Adrenal gland (tissue), 5 donors: ENCODE results near the gene CEL.

Source experiments
- POLR2A ChIP-seq, 2 donors: fragments of 450-650 bp; IDR thresholded peaks; one replicate each; pipeline ENCODE4 v1.6.1; 2017; ENCODE audit warnings: antibody characterized with exemption in 2 of 2, mild to moderate bottlenecking in 2 of 2, moderate library complexity in 1 of 2
- TF ChIP-seq, protein P1 (sequence below), 6 experiments: fragments of 450-650 bp in 4 of 6; fragments of 200-600 bp in 2 of 6; sonication (generic) in 1 of 6; IDR thresholded peaks; 1 replicate in 5 of 6; 2 replicates in 1 of 6; pipeline versions ENCODE4 v1.5.1 to v1.8.0; 2016 to 2021; ENCODE audit warnings: antibody characterized with exemption in 6 of 6, mild to moderate bottlenecking in 2 of 6, moderate library complexity in 1 of 6
- donor health status: DM: no; HTN: no; CAD: no.

DNA sequence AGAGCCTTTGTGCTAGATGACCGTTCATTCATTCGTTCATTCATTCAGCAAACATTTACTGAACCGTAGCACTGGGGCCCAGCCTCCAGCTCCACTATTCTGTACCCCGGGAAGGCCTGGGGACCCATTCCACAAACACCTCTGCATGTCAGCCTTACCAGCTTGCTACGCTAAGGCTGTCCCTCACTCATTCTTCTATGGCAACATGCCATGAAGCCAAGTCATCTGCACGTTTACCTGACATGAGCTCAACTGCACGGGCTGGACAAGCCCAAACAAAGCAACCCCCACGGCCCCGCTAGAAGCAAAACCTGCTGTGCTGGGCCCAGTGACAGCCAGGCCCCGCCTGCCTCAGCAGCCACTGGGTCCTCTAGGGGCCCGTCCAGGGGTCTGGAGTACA lies 6.0 kb downstream of the CEL start:
- TF ChIP-seq, protein P1, sequence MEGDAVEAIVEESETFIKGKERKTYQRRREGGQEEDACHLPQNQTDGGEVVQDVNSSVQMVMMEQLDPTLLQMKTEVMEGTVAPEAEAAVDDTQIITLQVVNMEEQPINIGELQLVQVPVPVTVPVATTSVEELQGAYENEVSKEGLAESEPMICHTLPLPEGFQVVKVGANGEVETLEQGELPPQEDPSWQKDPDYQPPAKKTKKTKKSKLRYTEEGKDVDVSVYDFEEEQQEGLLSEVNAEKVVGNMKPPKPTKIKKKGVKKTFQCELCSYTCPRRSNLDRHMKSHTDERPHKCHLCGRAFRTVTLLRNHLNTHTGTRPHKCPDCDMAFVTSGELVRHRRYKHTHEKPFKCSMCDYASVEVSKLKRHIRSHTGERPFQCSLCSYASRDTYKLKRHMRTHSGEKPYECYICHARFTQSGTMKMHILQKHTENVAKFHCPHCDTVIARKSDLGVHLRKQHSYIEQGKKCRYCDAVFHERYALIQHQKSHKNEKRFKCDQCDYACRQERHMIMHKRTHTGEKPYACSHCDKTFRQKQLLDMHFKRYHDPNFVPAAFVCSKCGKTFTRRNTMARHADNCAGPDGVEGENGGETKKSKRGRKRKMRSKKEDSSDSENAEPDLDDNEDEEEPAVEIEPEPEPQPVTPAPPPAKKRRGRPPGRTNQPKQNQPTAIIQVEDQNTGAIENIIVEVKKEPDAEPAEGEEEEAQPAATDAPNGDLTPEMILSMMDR (IDR thresholded peaks at IDR 0.05), result no peak
- TF ChIP-seq POLR2A (IDR thresholded peaks at IDR 0.05), result no peak
